Measurements from ENCODE around the gene ABI1.

DNA sequence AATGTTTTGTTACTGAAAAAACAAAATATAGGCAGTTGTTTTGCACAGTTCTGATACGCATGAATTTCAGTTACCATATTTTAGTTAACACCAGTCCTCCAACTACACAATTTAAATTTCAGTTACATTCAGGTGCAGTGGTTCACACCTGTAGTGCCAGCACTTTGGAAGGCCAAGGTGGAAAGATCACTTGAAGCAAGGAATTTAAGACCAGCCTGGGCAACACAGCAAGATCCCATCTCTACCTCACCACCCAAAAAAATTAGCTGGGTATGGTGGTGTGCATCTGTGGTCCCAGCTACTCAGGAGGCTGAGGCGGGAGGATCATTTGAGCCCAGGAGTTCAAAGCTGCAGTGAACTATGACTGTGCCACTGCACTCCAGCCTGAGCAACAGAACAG, 45.3 kb downstream of the ABI1 start:
- TF ChIP-seq RCOR1 (IDR thresholded peaks at IDR 0.05; ENCODE audit: borderline replicate concordance in 1 of 2, low read depth in 2 of 2, low read length in 2 of 2) (no peak), ZFP36 (IDR thresholded peaks at IDR 0.05; ENCODE audit: low read depth, low read length, partially characterized antibody) (no peak), SMARCE1 (IDR thresholded peaks at IDR 0.05) (no peak), BHLHE40 (IDR thresholded peaks at IDR 0.05; ENCODE audit: low read length) (no peak), EZH2 (IDR thresholded peaks at IDR 0.05; ENCODE audit: borderline replicate concordance, low read depth, low read length) (no peak), POLR2AphosphoS5 (IDR thresholded peaks at IDR 0.05; ENCODE audit: control insufficient read depth, insufficient read depth, low read depth, low read length) (no peak), RBM34 (IDR thresholded peaks at IDR 0.05; ENCODE audit: borderline replicate concordance, insufficient read depth, low read length) (no peak), SMAD1 (IDR thresholded peaks at IDR 0.05; ENCODE audit: low read depth, low read length, partially characterized antibody) (no peak), HNRNPL (IDR thresholded peaks at IDR 0.05; ENCODE audit: low read depth, low read length) (no peak), EWSR1 (IDR thresholded peaks at IDR 0.05; ENCODE audit: borderline replicate concordance, low read depth, partially characterized antibody) (no peak), ZNF584 (CRISPR knock-in tag; IDR thresholded peaks at IDR 0.05; ENCODE audit: low read depth) (no peak)
- TF ChIP-seq, protein P1, sequence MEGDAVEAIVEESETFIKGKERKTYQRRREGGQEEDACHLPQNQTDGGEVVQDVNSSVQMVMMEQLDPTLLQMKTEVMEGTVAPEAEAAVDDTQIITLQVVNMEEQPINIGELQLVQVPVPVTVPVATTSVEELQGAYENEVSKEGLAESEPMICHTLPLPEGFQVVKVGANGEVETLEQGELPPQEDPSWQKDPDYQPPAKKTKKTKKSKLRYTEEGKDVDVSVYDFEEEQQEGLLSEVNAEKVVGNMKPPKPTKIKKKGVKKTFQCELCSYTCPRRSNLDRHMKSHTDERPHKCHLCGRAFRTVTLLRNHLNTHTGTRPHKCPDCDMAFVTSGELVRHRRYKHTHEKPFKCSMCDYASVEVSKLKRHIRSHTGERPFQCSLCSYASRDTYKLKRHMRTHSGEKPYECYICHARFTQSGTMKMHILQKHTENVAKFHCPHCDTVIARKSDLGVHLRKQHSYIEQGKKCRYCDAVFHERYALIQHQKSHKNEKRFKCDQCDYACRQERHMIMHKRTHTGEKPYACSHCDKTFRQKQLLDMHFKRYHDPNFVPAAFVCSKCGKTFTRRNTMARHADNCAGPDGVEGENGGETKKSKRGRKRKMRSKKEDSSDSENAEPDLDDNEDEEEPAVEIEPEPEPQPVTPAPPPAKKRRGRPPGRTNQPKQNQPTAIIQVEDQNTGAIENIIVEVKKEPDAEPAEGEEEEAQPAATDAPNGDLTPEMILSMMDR (IDR thresholded peaks at IDR 0.05 in 2 of 3, conservative IDR thresholded peaks at IDR 0.05 in 1 of 3; ENCODE audit: insufficient read depth in 2 of 3, low read depth in 1 of 3, low read length in 3 of 3) = no peak
- TF ChIP-seq, protein P2, sequence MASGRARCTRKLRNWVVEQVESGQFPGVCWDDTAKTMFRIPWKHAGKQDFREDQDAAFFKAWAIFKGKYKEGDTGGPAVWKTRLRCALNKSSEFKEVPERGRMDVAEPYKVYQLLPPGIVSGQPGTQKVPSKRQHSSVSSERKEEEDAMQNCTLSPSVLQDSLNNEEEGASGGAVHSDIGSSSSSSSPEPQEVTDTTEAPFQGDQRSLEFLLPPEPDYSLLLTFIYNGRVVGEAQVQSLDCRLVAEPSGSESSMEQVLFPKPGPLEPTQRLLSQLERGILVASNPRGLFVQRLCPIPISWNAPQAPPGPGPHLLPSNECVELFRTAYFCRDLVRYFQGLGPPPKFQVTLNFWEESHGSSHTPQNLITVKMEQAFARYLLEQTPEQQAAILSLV (tag; IDR thresholded peaks at IDR 0.05) = no peak
